Measurements from ENCODE around the gene FAM83G. TPM values are rescaled to one million over a fixed set of nuclear protein-coding genes. Genes with fewer than 3 reads are reported as not detected.
A peak's percentile ranks its signal among the peaks of the same experiment; 100 is the strongest.
"Not testable (repeated sequence)": the region's sequence is repeated elsewhere in the genome, so short reads cannot be mapped to it uniquely, and the experiment has no call there.

The FAM83G gene
- total RNA-seq, 1 donor from 2014 or later = 0.16 TPM

DNA sequence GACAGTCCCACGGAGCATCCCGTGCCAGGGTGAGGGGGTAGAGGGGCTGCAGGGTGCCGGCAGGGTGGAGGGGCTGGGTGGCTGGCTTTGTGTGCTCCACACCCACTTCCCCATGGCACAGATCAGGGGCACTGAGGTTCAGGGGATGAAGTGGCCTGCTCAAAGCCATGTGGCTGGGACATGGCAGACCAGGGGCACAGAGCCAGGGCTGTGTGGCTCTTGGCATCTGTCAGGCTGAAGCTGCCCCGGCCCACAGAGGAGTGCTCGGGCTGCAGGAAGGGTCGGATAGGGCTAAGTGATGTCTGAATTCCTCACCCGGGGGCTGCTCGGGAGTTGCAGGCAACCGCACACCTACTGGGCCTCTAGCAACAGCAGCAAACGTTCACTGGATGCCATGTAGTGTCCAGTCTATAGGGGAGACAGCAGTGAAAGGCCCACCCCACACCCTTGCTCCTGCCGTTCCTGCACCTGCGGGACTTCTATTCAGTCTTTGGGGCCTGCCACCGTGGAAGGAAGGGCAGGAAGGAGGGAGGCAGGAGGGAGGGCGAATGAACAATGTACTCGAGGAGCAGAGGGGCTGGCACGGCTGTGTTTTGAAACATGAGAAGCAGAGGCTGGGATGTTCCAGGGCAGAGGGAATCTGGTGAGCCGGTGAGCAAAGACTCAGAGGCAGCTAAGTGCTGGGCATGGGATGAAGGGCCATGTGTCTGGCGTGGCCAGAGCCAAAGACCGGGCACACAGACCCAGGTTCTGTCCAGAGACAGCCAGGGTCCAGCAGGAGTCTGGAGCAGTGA, 37.5 kb downstream of the FAM83G start:
- DNase-seq = no peak

DNA sequence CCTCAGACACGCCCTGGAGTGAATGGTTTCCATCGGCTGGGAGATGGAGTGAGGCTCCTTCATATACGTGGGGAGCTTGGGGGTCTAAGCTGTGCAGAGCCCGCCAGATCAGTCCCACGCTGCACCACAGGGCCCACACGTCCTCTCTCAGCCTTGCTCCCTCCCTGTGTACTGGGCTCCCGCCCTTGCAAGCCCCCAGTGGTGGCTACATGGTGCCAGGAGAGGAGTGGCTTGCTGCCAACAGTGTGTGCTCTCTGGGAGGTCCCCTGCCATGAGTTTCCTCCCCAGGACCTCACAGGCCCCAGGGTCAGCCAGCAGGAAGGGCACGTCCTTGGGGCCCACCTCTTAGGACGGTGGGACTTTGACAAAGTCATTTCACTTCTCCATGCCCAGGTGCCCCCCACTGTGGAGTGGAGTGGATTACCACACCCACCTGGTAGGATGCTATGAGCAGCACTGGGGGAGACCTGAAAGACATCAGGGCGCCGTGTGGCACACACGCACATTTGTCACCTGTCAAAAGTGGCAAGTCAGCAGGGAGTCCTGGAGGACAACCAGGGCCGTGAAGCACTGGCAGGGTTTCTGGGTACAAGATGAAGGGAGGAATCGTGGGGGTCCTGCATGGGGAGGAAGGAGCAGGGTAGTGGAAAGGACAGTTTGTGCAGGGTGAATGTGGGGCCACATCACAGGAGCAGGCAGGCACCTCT, 38.9 kb downstream of the FAM83G start:
- DNase-seq = no peak

DNA sequence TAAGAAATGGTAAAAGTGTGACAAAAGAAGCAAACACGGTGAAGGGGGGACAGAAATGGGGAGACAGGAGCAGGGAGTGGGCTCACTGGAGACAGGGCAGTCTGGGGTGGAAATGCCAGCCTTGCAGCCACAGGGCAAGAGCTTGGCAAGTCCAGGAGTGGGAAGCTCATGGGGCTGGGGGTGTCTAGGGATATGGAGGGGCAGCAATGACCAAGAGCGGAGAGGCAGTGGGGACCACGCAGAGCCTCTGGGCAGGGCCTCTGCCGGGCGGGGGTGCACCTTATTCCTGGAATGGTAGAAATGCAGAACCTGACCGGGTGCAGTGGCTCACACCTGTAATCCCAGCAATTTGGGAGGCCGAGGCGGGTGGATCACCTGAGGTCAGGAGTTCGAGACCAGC, 40.0 kb downstream of the FAM83G start:
- DNase-seq = no peak

DNA sequence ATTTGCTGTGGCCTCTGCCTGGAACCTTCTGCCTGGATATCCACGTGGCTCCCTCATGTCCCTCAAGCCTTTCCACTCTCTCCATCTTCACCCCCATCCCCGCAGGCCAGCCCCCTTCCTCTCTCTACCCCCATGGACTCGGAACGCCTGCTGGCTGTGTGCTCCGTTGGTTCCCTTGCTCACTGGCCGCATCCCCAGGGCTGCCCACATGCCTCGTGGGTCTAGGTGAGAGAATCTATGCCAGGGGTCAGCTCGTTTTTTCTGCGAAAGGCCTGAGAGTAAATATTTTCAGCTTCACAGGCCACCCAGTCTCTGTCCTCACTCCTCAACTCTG, 40.6 kb downstream of the FAM83G start:
- no peak for DNase-seq

DNA sequence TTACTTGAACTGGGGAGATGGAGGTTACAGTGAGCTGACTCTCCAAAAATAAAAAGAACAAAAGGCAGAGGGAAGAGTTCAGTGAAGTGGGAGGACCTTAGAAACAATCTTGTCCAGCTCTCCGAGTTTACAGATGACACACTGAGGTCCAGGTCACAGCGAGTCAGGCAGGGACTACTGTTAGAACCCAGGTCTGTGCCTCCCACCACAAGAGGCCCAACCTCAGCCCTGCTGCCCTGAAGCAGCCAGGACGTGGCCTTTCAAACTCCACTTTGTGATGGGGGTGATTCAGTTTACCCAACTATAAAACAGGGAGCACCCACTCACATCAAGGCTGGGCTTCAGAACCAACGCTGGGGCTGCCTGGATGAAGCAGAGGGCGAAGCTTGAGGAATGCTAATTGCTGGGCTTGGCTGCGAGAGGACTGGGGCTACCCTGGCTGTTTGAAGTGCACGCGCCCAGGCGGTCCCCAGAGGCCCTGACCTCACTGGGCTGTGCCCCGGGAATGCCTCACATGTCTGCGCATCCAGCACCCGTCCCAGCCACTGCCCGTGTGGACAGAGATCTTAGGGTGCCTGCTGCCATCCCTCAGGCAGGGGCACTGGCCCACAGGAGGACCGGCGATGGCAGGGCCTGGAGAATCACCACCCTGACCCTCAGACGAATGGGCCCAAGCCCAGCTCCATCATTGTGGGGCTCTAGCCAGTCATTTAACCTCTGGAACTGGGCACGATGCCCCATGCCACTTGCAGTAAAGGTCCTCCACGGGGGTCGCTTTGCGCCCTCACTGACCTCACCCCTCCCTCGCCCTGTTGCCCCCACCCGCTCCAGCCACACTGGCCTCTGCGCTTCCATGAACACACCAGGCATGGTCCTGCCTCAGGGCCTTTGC, 41.2 kb downstream of the FAM83G start:
- no peak for DNase-seq

DNA sequence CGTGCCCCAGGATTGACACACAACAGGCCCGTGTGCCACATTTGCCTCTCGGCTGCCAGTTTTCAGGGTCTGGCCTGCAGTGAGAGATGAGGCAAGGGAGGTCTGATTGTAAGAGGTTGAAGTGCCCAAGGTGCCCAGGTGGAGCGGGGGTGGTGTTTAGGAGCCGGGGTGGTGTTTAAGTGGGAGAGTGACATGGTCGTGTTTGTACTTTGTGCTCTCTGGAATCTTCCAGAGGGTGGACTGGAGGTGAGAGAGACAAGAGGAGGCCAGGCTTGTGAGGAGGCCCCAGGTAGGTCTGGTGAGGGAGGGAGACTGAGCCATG, 42.1 kb downstream of the FAM83G start:
- no peak for DNase-seq

DNA sequence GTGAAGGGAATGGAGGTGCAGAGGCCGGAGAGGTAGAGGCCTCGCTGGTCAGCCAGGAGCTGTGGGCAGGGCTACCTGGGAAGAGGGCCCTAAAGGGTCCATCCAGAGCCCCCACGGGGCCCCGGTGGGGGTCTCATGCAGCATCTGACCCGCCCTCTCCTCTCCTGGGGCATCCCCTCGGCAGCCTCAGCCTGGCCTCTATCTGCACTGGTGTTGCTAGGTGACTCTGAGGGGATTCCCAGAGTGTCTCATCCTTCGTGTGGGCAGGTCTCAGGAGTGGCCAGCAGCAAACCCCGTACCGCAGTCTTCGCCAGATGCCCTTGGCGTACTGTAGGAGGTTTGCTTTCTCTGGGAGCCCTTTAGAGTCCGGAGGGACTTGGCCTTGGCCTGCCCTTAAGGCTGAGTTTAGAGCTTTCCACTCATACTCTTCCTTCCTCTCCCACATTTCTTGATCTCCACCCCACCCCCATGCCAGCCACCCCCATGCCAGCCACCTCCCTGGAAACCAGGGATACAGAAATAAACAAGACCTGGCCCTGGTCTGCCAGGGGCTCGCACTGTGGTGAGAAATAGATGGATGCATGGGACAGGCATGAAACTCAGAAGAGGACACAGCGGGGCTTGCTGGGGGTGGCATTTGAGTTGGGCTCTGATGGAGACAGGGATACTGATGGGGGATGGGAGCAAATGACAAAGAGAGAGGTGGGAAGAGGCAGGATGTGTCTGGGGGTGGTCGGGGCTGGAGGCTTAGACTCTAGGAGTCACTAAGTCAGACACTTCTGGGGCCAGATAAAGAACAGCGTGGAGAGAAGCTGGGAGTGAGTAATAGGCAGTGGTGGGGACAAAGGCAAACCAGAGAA, 42.7 kb downstream of the FAM83G start:
- no peak for DNase-seq

DNA sequence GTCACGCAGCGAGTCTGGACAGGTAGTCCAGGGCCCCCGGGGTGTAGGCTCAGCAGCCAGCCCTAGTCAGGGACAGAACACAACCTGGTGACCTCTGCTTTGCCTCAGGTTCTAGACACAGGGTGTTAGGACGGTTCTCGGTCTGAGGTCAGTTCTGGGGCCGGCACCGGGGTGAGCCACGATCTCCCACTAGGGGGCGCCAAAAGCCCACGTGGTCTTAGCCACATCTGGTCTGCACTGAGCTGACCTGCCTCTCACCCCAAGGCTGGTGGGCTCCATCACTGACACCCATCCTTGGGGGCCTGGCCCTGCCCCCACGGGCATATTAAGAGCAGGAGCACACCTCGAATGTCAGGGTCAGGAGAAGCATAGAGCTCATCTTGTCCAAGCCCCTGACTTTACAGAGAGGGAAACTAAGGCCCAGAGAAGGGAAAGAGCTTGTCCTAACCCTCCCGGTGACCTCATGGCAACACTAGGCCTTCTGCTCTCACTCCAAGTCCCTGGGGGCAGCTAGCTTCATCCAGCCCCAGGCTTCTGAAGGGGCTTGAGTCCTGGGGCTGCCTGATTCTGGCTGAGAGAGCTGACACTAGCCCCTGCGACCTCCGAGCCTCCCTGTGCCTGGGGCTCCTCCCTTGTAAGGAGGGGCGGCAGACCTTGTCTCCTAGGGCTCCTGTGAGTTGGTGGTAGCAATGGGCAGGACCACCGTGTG, 43.6 kb downstream of the FAM83G start:
- DNase-seq = peak; percentile 15

DNA sequence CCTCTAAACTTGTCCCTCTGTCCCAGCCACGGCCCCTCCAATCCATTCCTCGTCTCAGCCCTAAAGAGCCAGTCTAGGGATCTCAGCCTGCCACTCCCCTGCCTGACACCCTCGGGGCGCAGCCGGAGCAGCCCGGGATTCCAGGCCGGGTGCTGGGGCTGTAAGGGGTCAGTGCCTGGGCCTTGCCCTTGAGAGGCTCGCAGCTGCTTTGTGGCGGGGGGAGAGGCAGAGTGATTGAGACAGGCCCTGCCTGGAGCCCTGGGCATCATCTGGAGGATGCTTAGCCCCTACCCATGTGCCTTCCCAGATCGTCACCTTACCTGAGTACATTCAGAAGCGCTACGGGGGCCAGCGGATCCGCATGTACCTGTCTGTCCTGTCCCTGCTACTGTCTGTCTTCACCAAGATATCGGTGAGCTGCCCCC, 44.3 kb downstream of the FAM83G start:
- DNase-seq = no peak

DNA sequence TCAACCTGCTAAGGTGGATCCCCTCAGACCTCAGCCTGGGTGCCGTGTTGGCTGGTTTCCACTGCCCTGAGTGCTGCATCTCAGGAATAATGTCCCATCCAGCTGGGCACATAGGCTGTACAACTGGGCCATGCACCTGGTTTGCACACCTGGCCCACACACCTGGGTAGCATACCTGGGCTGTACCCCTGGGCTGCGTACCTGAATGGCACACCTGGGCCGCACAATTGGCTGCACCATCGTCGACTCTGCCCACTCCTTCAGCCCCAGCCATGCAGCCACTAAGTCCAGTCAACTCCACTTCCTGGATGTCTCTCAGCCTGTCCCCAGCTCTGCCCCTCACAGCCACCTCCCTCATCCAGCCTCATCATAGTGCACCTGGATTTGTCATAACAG, 44.7 kb downstream of the FAM83G start:
- no peak for DNase-seq

DNA sequence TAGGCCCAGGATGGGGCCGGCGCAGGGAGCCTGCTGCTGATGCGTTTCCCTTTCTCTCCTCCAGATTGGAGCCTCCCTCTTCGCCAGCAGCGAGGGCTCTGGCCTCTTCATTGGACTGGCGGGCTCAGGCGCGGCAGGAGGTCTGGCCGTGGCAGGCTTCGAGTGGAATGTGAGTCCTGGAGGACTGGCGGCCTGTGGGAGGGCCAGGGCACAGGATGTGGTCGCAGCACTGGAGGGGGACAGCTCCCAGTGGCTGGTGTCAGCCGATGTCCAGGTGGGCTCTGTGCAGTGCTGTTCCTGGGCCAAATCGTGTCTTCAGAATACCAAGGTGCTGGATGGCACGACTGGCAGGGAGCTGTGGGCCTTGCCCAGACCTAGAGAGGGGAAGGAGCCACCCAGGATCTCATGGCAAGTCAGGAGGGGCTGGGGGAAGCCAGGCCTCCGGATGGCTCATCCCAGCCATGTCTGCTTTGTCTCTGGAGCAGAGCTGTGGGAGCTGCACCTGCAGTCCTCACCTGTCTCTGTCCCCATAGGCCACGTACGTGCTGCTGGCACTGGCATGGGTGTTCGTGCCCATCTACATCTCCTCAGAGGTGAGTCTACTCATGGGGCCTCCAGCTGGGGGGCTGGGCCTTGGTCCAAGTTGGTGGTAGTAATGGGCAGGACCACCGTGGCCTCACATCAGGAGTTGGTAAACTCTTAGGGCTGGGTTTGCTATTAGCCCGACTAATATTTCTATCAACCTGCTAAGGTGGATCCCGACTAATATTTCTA, 45.3 kb downstream of the FAM83G start:
- no peak for DNase-seq

DNA sequence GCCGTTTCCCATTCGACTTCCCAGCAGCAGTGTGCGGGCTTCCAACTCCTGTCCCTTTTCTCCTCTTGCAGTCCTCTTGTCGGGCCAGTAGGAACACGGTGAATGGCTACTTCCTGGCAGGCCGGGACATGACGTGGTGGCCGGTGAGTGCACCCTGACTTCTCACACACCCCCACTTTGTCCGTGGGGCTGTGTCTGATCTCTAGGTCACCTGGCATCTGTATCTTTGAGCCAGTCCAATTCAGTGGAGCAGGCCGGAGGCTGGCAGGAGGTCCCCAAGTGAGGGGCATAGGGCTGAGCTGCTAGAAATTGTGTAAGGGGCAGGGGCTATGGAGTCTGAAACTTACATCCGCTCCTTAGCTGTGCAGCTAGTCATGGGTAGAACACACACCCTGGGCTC, 46.0 kb downstream of the FAM83G start:
- no peak for DNase-seq

DNA sequence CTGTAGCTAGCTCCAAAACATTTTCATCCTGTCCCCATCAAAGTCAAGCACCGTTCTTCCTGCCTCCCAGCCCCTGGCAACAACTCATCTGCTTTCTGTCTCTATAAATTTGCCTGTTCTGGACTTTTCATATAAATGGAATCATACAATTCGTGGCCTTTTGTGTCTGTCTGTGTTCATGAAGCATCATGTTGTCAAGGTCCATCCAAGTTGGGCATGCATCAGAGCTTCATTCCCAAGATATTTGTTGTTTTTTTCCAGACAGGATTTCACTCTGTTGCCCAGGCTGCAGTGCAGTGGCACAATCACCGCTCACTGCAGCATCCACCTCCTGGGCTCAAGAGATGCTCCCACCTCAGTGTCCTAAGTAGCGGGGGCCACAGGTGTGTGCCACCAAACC, 46.7 kb downstream of the FAM83G start:
- no peak for DNase-seq

DNA sequence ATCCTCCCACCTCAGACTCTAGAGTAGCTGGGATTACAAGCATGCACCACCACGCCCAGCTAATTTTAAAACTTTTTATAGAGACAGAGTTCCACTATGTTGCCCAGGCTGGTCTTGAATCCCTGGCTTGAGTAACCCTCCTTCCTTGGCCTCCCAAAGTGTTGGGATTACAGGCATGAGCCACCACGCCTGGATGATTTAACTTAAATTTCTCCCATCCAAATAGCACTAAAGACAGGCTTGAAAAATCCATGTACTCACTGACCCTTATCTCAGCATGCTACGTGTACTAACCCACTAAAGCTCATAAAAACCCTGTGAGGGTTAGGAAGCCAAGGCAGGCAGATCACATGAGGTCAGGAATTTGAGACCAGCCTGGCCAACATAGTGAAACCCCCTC, 48.0 kb downstream of the FAM83G start:
- DNase-seq = no peak

DNA sequence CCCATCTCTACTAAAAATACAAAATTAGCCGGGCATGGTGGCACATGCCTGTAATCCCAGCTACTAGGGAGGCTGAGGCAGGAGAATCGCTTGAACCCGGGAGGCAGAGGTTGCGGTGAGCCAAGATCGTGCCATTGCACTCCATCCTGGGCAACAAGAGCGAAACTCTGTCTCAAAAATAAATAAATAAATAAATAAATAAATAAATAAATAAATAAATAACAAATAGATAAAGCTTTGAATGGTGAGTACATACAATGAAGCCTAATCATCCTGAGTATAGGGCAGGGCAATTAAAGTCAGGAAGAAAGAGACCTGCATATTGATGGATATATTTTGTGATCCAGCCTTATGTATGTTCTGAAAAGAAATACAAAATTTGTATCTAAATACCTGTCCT, 48.5 kb downstream of the FAM83G start:
- DNase-seq = not testable (repeated sequence)

DNA sequence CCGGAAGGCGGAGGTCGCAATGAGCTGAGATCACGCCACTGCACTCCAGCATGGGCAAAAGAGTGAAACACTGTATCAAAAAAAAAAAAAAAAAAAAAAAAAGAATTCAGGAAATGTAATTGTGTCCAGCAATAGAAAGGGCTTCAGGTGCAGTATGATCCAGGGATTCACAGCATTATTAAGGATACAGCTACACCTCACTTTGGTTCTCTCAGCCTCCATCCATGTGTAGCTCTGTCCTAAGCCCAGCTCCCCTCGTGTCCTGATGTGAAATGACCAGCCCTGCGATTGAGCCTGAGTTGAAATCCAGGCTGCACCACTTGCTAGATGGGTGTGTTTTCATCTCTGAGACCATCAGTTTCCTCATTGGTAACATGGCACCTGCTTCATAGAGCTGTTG, 49.6 kb downstream of the FAM83G start:
- no peak for DNase-seq

DNA sequence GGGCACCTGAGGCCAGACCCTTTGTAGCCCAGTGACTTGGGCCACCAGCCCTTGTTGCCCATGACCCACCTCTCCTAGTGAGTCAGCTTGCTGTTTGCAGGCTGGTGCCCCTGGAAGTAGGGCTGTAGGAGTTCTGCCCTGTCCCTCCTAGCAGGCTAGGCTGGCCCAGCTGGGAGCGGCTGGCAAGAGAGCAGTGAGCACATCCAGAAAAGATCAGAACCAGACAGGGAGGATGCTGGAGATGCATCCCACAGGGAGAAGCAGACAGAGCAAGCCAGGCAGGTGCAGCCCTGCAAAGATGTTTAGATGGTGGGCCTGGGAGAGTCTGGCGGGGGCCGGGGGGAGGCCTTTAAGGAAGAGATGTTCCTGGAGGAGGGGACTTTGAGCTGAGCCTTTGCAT, 50.2 kb downstream of the FAM83G start:
- no peak for DNase-seq

DNA sequence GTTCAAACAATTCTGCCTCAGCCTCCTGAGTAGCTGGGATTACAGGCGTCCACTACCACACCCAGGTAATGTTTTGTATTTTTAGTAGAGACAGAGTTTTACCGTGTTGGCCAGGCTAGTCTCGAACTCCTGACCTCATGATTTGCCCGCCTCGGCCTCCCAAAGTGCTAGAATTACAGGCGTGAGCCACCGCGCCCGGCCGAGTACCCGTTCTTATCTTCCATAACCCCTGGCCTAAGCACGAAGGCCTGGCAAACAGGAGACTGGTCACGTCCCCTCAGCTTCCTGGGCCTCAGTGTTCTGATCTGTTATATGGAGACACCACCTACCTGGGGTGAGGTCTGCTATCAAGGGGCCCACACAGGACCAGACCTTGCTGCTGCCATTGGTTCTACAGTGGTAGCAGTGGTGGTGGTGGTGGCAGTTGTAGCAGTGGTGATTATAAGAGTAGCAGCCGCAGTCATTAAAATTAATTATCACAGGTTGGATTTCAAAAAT, 51.3 kb downstream of the FAM83G start:
- no peak for DNase-seq

DNA sequence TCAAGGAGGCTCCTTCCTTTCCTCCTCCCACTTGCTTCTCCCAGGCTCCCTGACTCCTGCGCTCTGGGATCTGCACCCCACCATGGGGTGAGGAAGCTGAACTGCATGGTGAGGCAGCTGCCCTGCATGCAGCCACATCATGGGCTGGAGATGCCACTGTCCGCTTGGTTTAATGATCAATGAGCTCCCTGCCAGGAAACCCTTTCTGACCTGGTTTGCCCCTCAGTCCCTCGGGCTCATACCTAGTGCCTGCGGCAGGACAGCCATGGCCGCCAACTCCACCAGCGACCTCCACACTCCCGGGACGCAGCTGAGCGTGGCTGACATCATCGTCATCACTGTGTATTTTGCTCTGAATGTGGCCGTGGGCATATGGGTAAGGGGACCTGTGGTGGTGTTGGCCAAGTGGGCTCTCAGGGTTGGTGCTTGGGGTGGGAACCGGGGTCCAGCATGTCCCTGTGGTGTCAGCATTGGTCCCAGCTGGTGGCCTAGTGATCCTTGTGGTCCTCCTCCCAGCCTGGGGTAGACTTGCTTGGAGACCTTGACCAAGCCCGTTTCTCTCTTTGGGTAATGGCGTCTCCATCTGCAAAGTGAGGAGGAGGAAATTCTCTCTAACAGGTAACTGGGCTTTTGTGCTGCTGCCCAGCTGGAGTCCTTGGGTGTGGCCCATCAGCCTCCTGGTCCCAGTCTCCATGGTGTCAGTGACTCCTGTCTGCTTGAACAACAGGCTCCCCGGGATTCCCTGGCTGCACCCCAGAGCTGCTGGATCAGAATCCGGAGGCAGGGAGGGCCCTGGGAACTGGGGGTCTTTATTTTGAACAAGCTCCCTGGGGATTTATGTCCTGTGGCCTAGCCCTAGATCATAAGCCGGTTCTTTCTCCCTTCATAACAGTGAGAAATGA, 52.4 kb downstream of the FAM83G start, which contains the start of gene SLC5A10:
Gene SLC5A10 (plus strand): TSS at position 225 of the 902 bp plus-strand sequence. CDS start 41 bp downstream, at position 266.
- DNase-seq = no peak
